ENCODE measurements around the gene DGUOK.

DNA sequence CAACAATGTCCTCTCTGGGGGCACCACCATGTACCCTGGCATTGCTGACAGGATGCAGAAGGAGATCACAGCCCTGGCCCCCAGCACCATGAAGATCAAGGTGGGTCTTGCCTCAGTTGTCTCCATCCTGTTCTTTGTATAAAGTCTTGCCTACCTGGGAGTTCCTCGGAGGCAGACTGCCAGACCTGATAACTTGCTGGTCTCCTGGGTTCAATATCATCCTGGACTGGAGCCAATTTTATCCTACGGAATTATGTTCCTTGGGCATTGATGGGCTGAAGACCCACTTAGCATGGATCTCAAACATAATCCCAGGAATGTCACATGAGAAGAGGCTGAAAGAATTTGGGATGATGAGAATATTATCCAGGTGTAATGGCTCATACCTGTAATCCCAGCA is 10.0 kb upstream of the DGUOK start:
- TF ChIP-seq, protein P1, sequence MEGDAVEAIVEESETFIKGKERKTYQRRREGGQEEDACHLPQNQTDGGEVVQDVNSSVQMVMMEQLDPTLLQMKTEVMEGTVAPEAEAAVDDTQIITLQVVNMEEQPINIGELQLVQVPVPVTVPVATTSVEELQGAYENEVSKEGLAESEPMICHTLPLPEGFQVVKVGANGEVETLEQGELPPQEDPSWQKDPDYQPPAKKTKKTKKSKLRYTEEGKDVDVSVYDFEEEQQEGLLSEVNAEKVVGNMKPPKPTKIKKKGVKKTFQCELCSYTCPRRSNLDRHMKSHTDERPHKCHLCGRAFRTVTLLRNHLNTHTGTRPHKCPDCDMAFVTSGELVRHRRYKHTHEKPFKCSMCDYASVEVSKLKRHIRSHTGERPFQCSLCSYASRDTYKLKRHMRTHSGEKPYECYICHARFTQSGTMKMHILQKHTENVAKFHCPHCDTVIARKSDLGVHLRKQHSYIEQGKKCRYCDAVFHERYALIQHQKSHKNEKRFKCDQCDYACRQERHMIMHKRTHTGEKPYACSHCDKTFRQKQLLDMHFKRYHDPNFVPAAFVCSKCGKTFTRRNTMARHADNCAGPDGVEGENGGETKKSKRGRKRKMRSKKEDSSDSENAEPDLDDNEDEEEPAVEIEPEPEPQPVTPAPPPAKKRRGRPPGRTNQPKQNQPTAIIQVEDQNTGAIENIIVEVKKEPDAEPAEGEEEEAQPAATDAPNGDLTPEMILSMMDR (IDR thresholded peaks at IDR 0.05 in 4 of 5, conservative IDR thresholded peaks at IDR 0.05 in 1 of 5), result no peak
- no peak for TF ChIP-seq POLR2A (IDR thresholded peaks at IDR 0.05)
